ENCODE results near the gene FFAR2. TPM values are rescaled to one million over a fixed set of nuclear protein-coding genes. Genes with fewer than 3 reads are reported as not detected.

FFAR2 gene
- total RNA-seq, 1 experiment from 2014 or later = not detected

GRCh38 chr19:35490364-35490763 lies 42.3 kb downstream of the FFAR2 start, which contains the start of gene KRTDAP:
Gene KRTDAP (minus strand): TSS chr19:35490464. CDS start chr19:35490442, 22 bp downstream.
- Histone ChIP-seq H2BK5ac (ENCODE audit: insufficient read length, low read length) (no peak within 1 kb of the TSS), H2BK120ac (ENCODE audit: low read depth, low read length, poor library complexity, severe bottlenecking) (no peak within 1 kb of the TSS), H3K14ac (ENCODE audit: insufficient read depth, low read length) (no peak within 1 kb of the TSS; the same call in 1 of the 2 replicates), H2BK20ac (ENCODE audit: low read depth, low read length, poor library complexity, severe bottlenecking) (no peak within 1 kb of the TSS), H3K79me2 (ENCODE audit: insufficient read depth, low read length) (no peaks in the 10 kb centered on the region), H3K79me1 (ENCODE audit: insufficient read depth, low read depth, low read length, poor library complexity, severe bottlenecking) (no peaks in the 10 kb centered on the region), H3K9ac (ENCODE audit: extremely low read depth, insufficient read length, low read length) (no peak within 1 kb of the TSS), H3K4me1 (ENCODE audit: insufficient read depth, low read length) (no peaks in the 10 kb centered on the region), H2BK15ac (ENCODE audit: low read depth, low read length) (no peak within 1 kb of the TSS), H3K4ac (ENCODE audit: low read depth, low read length) (no peak within 1 kb of the TSS), H4K20me1 (ENCODE audit: control insufficient read depth, insufficient read depth, insufficient read length) (no peaks in the 10 kb centered on the region), H3K56ac (ENCODE audit: insufficient read length, low read depth, low read length) (no peak within 1 kb of the TSS), H3K18ac (ENCODE audit: insufficient read length, low read depth, low read length) (no peak within 1 kb of the TSS), H2BK12ac (ENCODE audit: insufficient read length, low read depth, low read length) (no peak within 1 kb of the TSS), H3K27ac (ENCODE audit: insufficient read length, low read depth, low read length) (no peak within 1 kb of the TSS), H4K91ac (ENCODE audit: insufficient read length, low read depth, low read length) (no peak within 1 kb of the TSS), H2AK5ac (ENCODE audit: insufficient read length, low read length) (no peak within 1 kb of the TSS), H3K23me2 (ENCODE audit: insufficient read length, low read depth, low read length, poor library complexity, severe bottlenecking) (no peaks in the 10 kb centered on the region), H3K4me2 (ENCODE audit: insufficient read depth, insufficient read length, low read length) (no peak within 1 kb of the TSS), H3K23ac (ENCODE audit: insufficient read length, low read depth, low read length) (no peak within 1 kb of the TSS), H3T11ph (ENCODE audit: low read length) (no peak within 1 kb of the TSS), H4K5ac (ENCODE audit: insufficient read length, low read depth, low read length) (no peak within 1 kb of the TSS), H4K8ac (replicated peaks; ENCODE audit: insufficient read length, low read depth, low read length) (no peak within 1 kb of the TSS), H3K27me3 (ENCODE audit: insufficient read depth, low read length) (no peaks in the 10 kb centered on the region), H2AFZ (ENCODE audit: low read length) (no peak within 1 kb of the TSS), H3K9me3 (ENCODE audit: control insufficient read depth, low read depth, low read length) (no peaks in the 10 kb centered on the region)
- peaks cover 54% of the 10 kb centered on the region for H3K27me3 Mint-ChIP-seq (ENCODE audit: low read depth)
- no peak within 1 kb of the TSS for H3K27ac Mint-ChIP-seq
- no peak for TF ChIP-seq CTCF (conservative IDR thresholded peaks at IDR 0.05)
- no peaks in the 10 kb centered on the region for H3K36me3 Mint-ChIP-seq (ENCODE audit: insufficient read depth in 1 of 3, low read depth in 3 of 3)
- no peaks in the 10 kb centered on the region for H3K9me3 Mint-ChIP-seq
- no CpG with 5 or more reads among the region's 9 CpGs for WGBS (ENCODE audit: extremely low coverage, insufficient read length, low lambda C conversion rate)
- no peak within 1 kb of the TSS for H3K4me3 Mint-ChIP-seq
- DNase-seq = no peak
- H3K4me1 Mint-ChIP-seq = peaks cover 5% of the 10 kb centered on the region in 2 experiments

Measured in H9 (cell line).